ENCODE measurements around the gene PPID. TPM values are rescaled to one million over a fixed set of nuclear protein-coding genes. Genes with fewer than 3 reads are reported as not detected.
"Not testable (repeated sequence)": the region's sequence is repeated elsewhere in the genome, so short reads cannot be mapped to it uniquely, and the experiment has no call there.

PPID gene
- total RNA-seq, 2 experiments from 2014 or later: 10.7 to 10.8 TPM

- no peaks in the 10 kb centered on the region for H3K9me3 ChIP-seq (ENCODE audit: control insufficient read depth in 1 of 2, insufficient read depth in 1 of 2, low read length in 2 of 2)
- Mint-ChIP-seq H3K27me3 (peaks cover 4% of the 10 kb centered on the region), H3K9me3 (peaks cover 2% of the 10 kb centered on the region), H3K4me3 (no peak overlapping the region), H3K27ac (no peak overlapping the region), H3K4me1 (ENCODE audit: low read depth) (no peaks in the 10 kb centered on the region), H3K36me3 (ENCODE audit: low read depth) (no peaks in the 10 kb centered on the region)
- no peak for ATAC-seq (ENCODE audit: poor library complexity)
- TF ChIP-seq CTCF (IDR thresholded peaks at IDR 0.05): no peak
- no peak overlapping the region for H3K27ac ChIP-seq (ENCODE audit: low read depth in 1 of 2, low read length in 2 of 2)
- H3K27me3 ChIP-seq (ENCODE audit: control insufficient read depth in 1 of 2, insufficient read depth in 2 of 2, low read length in 2 of 2): no peaks in the 10 kb centered on the region
- ChIA-PET CTCF (interaction anchor here (1.0 kb wide), 1 partner anchor 39 kb away, joined by 3 read pairs; no protein-coding TSS in a partner anchor), POLR2A (no interaction called here)
- no peak overlapping the region for H3K4me3 ChIP-seq (ENCODE audit: low read length)
- no peaks in the 10 kb centered on the region for H3K4me1 ChIP-seq (ENCODE audit: insufficient read depth, low read length)
- DNase-seq: no peak
- no peaks in the 10 kb centered on the region for H3K36me3 ChIP-seq (ENCODE audit: insufficient read depth, low read length)
- intact Hi-C loops (cut with DNase I, micrococcal nuclease): no loop called here
Observed at GRCh38 chr4:158756588-158756987, 33.4 kb upstream of the PPID start.

GRCh38 chr4:158755819-158756218, 32.6 kb upstream of the PPID start:
- ATAC-seq (ENCODE audit: poor library complexity); H3K4me3 Mint-ChIP-seq; DNase-seq; H3K27ac ChIP-seq (ENCODE audit: low read depth in 1 of 2, low read length in 2 of 2); H3K9me3 Mint-ChIP-seq; H3K4me3 ChIP-seq (ENCODE audit: low read length); H3K27me3 Mint-ChIP-seq; POLR2A ChIA-PET; H3K4me1 Mint-ChIP-seq (ENCODE audit: low read depth); H3K27me3 ChIP-seq (ENCODE audit: control insufficient read depth in 1 of 2, insufficient read depth in 2 of 2, low read length in 2 of 2); H3K36me3 Mint-ChIP-seq (ENCODE audit: low read depth); H3K9me3 ChIP-seq (ENCODE audit: control insufficient read depth in 1 of 2, insufficient read depth in 1 of 2, low read length in 2 of 2); H3K27ac Mint-ChIP-seq; H3K4me1 ChIP-seq (ENCODE audit: insufficient read depth, low read length); CTCF ChIA-PET; H3K36me3 ChIP-seq (ENCODE audit: insufficient read depth, low read length); intact Hi-C loops (cut with DNase I, micrococcal nuclease): not testable (repeated sequence)

GRCh38 chr4:158754385-158755180, 31.4 kb upstream of the PPID start:
- no peaks in the 10 kb centered on the region for H3K4me1 Mint-ChIP-seq (ENCODE audit: low read depth)
- DNase-seq: no peak
- intact Hi-C loops (cut with DNase I, micrococcal nuclease): no loop called here
- no peak for ATAC-seq (ENCODE audit: poor library complexity)
- Histone ChIP-seq H3K9me3 (ENCODE audit: control insufficient read depth in 1 of 2, insufficient read depth in 1 of 2, low read length in 2 of 2) (no peaks in the 10 kb centered on the region), H3K4me3 (ENCODE audit: low read length) (no peak overlapping the region), H3K4me1 (ENCODE audit: insufficient read depth, low read length) (no peaks in the 10 kb centered on the region), H3K36me3 (ENCODE audit: insufficient read depth, low read length) (no peaks in the 10 kb centered on the region), H3K27ac (ENCODE audit: low read depth in 1 of 2, low read length in 2 of 2) (no peak overlapping the region), H3K27me3 (ENCODE audit: control insufficient read depth in 1 of 2, insufficient read depth in 2 of 2, low read length in 2 of 2) (no peaks in the 10 kb centered on the region)
- TF ChIP-seq CTCF (IDR thresholded peaks at IDR 0.05): no peak
- ChIA-PET CTCF (no interaction called here), POLR2A (no interaction called here)
- H3K27ac Mint-ChIP-seq: no peak overlapping the region
- H3K36me3 Mint-ChIP-seq (ENCODE audit: low read depth): no peaks in the 10 kb centered on the region
- H3K27me3 Mint-ChIP-seq: peaks cover 4% of the 10 kb centered on the region
- H3K4me3 Mint-ChIP-seq: no peak overlapping the region
- H3K9me3 Mint-ChIP-seq: peaks cover 2% of the 10 kb centered on the region

- Histone ChIP-seq H3K36me3 (ENCODE audit: insufficient read depth, low read length) (no peaks in the 10 kb centered on the region), H3K4me3 (ENCODE audit: low read length) (no peak overlapping the region), H3K27ac (ENCODE audit: low read depth in 1 of 2, low read length in 2 of 2) (no peak overlapping the region), H3K4me1 (ENCODE audit: insufficient read depth, low read length) (no peaks in the 10 kb centered on the region), H3K9me3 (ENCODE audit: control insufficient read depth in 1 of 2, insufficient read depth in 1 of 2, low read length in 2 of 2) (peaks cover 0 to 10% of the 10 kb centered on the region in 2 experiments), H3K27me3 (ENCODE audit: control insufficient read depth in 1 of 2, insufficient read depth in 2 of 2, low read length in 2 of 2) (no peaks in the 10 kb centered on the region)
- H3K4me1 Mint-ChIP-seq (ENCODE audit: low read depth): no peaks in the 10 kb centered on the region
- CTCF ChIA-PET: no interaction called here
- no peak overlapping the region for H3K4me3 Mint-ChIP-seq
- H3K9me3 Mint-ChIP-seq: no peaks in the 10 kb centered on the region
- POLR2A ChIA-PET: no interaction called here
- ATAC-seq (ENCODE audit: poor library complexity) (no peak), DNase-seq (no peak)
- no peaks in the 10 kb centered on the region for H3K27me3 Mint-ChIP-seq
- intact Hi-C loops (cut with DNase I, micrococcal nuclease): no loop called here
- H3K36me3 Mint-ChIP-seq (ENCODE audit: low read depth): no peaks in the 10 kb centered on the region
- no peak for TF ChIP-seq CTCF (IDR thresholded peaks at IDR 0.05)
- H3K27ac Mint-ChIP-seq: no peak overlapping the region
Observed at GRCh38 chr4:158750379-158750778, 27.2 kb upstream of the PPID start.

- H3K9me3 ChIP-seq (ENCODE audit: control insufficient read depth in 1 of 2, insufficient read depth in 1 of 2, low read length in 2 of 2); POLR2A ChIA-PET; H3K4me3 Mint-ChIP-seq; ATAC-seq (ENCODE audit: poor library complexity); DNase-seq; H3K36me3 ChIP-seq (ENCODE audit: insufficient read depth, low read length); H3K4me1 ChIP-seq (ENCODE audit: insufficient read depth, low read length); H3K27me3 Mint-ChIP-seq; intact Hi-C loops (cut with DNase I, micrococcal nuclease); H3K36me3 Mint-ChIP-seq (ENCODE audit: low read depth); H3K4me1 Mint-ChIP-seq (ENCODE audit: low read depth); H3K27me3 ChIP-seq (ENCODE audit: control insufficient read depth in 1 of 2, insufficient read depth in 2 of 2, low read length in 2 of 2); H3K27ac Mint-ChIP-seq; H3K4me3 ChIP-seq (ENCODE audit: low read length); H3K27ac ChIP-seq (ENCODE audit: low read depth in 1 of 2, low read length in 2 of 2); CTCF ChIA-PET; H3K9me3 Mint-ChIP-seq: not testable (repeated sequence)
Observed at GRCh38 chr4:158746537-158746936, 23.3 kb upstream of the PPID start.
